HG03457 (cell line): ENCODE measurements around the gene PRSS36.
"Not testable (repeated sequence)": the region's sequence is repeated elsewhere in the genome, so short reads cannot be mapped to it uniquely, and the experiment has no call there.

Source experiments
- ATAC-seq: cut with Tn5 transposase; IDR thresholded peaks from one replicate; pipeline ENCODE4 v1.9.1; 2021; ENCODE audit warnings: moderate number of reproducible peaks; ENCODE audit not compliant: unreplicated experiment

Gene PRSS36

DNA sequence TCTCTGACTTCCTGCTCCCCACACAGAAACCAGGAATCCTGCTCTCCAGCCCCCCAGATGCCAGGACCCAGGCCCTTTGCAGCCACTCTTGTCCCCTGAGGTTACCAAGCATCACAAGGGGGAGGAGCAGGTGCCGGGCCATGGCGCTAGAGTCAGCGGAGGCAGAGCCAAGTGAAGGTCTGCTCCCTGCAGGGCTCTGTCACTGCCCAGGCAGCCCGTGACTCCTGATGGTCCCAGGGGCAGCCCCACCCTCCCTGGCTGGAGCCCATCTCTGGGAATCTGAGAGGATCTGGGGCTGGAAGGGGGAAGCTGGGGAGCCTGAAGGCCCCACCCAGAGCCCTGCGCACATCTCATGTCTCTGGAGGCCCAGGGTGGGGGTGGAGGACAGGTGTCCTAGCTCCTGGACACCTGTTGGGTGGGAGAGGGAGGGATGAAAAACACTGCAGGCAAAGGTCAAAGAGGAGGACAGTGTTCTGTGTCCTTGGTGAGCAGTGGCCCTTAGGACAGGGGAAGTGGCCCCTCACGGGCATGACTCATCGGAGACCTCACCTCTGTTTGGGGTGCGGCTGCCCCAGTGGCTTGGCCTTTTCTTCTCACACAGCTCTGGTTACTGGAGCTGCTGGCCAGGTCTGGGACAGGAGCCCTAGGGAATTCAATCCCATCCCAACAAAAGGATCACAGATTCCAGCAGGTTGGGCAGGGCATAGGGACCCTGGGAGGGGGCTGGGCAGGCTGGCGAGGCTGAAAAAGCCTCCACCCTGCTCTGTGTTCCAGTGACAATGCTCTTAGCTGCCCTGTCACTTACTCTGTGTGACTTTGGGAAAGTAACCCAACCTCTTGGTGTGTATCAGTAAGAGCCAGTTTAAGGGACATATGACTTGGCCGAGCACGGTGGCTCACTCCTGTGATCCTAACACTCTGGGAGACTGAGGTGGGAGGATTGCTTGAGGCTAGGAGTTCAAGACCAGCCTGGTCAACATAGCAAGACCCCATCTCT lies at the start of gene PRSS36:
TSS of gene PRSS36 (minus strand) at position 173 of the 997 bp plus-strand sequence. CDS start at position 142, 31 bp downstream.
- ATAC-seq = no peak

DNA sequence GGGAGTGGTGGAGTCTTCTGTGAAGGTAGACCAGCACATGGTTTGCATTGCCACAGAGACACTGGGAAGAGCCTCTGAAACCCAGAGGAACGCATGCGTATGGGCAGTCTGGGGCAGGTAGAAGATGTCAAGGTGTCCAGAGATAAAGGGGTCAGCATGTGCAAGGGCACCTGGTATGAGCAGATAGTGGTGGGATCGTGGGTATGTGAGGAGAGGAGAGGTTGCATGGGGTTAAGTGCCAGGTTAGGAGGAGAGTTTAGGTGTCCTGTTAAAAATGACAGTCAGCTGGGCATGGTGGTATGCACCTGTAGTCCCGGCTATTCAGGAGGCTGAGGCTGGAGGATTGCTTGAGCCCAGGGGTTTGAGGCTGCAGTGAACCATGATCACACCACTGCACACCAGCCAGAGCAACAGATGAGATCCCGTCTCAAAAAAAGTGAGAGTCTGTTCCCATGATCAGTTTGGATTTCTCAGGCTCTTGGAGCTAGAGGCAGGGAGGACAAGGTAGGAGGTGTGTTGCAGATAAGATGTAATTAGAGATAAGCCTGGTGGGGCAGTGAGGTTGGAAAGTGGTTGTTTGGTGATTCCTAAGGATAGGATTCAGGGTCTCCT lies 49.7 kb upstream of the PRSS36 start:
- ATAC-seq = no peak

DNA sequence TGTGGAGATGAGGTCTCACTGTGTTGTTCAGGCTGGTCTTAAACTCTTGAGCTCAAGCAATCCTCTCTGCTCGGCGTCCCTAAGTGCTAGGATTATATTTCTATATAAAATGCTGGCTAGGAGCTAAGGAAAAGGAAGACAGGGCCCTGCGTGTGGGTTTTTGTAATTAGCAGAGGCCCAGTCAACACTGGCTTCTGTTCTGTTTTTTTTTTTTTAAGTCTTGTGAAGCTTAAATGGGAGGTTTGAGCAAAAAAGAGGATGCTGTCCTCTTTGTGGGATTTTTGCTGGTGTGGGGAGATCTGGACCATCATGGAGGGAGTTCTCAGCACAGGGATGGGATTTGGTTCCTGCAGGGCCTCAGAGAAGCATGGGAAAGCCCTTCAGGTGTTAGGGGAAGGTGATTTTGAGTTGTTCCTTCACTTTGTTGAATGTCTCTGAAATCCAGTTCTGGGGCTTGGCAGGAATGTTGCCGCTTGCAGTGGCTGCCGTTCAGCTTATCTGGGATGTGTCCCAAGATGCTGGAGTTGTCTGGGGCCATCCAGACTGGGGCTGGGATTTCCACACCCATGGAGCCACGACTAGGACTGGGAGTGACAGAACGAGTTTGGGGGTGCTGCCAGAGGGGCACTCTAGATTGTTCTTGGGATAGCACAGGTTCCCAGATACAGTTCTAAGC lies 48.5 kb upstream of the PRSS36 start:
- no peak for ATAC-seq

DNA sequence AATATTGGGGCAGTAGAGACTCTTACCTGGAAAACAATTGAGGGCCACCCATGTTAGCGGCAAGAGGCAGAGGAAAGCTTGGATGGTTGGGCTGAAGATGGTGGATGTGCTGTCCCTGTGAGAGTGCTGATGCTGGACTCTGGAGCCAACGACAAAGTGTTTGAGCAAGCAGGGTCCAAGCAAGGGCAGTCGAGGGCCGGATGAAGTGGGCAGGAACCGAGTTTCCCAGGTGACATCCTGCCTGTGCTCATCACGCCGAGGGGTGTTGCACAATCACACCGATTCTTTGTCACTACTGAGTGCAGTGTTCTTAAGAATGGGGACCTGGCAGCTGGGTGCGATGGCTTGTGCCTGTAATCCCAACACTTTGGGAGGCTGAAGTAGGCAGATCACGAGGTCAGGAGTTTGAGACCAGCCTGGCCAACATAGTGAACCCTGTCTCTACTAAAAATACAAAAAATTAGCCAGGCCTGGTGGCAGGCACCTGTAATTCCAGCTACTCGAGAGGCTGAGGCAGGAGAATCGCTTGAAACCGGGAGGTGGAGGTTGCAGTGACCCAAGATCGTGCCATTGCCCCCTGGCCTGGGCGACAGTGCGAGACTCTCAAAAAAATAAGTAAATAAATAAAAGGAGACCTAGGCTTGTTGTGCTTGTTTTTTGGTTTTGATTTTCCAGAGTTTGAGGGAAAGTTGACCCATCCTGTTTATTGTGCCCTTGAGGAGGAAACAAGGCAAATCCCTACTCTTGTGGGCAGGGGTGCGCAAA lies 46.6 kb upstream of the PRSS36 start:
- no peak for ATAC-seq

DNA sequence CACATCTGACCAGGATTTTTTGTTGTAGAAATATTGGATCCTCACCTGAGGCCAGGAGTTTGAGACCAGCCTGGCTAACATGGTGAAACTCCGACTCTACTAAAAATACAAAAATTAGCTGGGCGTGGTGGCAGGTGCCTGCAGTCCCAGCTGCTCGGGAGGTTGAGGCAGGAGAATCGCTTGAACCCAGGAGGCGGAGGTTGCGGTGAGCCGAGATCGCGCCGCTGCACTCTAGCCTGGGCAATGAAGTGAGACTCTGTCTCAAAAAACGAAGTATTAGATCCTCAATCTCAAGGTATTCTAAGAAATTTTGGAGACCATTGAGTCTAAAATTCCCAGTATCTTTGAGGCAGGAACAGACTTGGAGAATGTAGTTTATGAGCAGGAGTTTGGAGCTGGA lies 46.0 kb upstream of the PRSS36 start:
- ATAC-seq = not testable (repeated sequence)

DNA sequence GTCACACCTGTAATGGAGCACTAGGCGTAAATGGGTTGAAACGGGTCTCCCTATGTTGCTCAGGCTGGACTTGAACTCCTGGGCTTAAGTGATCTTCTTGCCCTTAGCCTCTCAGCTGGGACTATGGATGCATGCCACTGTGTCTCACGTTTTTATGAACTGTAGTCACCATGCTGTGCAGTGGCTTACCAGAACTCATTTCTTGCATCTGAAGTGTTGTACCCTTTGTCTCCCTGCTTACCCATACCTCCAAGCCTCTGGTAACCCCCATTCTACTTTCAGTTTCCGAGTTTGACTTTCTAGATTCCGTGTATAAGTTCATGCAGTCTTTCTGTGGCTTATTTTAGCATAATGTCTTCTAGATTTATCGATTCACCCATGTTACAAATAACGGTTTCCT lies 45.0 kb upstream of the PRSS36 start:
- ATAC-seq = no peak

DNA sequence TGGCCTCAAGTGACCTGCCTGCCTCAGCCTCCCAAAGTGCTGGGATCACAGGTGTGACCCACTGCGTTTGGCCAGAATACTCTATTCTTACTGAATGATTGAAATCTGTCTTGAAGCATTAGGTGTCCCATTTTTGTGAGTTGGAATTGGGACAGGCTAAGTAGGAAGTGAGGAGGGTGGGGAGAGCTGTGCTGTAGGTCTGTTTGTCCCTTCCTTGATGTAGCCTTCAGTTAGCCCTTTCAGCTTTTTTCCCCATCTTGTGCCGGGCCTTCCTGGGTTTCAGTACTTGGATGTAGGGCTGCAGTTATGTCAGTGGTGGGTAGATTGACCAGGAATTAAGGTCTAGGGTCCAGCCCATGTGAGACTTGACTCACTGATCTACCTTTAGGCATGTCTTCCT lies 44.0 kb upstream of the PRSS36 start:
- no peak for ATAC-seq

DNA sequence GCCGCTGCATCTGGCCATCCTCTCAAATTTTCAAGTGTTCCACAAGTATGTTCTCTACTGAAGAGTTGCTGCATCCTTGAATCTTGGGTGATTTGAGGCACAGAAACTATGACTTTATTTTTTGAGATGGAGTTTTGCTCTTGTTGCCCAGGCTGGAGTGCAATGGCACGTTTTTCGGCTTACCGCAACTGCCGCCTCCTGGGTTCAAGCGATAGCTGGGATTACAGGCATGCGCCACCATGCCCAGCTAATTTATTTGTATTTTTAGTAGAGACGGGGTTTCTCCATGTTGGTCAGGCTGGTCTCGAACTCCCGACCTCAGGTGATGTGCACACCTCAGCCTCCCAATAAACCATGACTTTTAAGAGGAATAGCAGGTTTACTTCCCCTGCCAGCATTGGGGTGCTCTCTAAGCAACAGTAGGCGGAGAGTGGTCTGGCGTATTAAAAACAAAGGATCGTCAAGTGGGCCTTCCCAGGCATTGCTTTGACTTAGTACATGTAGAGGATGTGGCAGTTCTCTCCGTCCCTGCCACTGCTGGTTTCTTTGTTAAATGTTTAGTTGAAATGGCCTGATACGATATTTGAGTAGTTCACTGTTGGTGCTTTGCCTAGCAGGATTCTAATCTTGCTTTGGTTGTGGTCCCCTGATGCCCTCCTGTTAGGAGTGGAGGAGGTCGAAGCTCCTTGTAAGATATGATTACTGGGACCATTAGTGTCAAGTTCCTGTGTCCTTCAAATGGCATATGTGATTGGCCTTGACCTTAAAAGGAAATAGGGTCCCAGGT lies 43.2 kb upstream of the PRSS36 start:
- no peak for ATAC-seq

DNA sequence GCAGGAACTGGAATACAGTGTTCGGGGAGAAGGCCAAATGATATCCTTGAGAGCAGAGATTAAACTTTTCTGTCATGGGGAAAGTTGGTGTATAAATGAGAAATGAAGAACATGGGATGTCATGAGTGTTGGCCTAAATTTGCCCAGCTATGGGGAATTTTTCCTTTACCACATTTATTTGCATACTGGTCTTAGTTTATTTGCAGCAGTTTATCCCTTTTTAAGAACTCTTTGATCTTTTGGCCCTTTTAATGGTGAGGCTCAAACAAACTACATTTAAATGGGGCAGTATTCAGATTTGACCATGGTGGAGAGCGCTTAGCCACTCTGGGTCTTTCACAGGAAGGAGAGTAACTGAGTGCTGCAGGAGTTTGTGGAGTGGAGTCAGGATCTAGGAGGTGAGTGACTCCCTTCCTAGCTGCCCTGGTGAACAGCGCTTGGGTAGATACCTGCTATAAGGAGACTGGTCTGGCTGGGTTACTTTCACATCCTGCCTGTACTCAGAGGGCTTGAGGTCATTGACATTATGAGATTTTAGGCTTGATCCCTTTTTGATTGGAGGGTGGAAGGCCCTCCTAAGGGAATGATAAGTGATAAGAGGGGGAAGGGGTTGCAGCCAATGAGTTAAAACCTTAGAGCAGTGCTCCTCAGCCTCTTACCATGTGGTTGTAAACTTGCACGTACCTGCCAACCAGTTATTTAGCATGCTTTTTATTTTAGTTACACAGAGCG lies 42.0 kb upstream of the PRSS36 start:
- no peak for ATAC-seq

DNA sequence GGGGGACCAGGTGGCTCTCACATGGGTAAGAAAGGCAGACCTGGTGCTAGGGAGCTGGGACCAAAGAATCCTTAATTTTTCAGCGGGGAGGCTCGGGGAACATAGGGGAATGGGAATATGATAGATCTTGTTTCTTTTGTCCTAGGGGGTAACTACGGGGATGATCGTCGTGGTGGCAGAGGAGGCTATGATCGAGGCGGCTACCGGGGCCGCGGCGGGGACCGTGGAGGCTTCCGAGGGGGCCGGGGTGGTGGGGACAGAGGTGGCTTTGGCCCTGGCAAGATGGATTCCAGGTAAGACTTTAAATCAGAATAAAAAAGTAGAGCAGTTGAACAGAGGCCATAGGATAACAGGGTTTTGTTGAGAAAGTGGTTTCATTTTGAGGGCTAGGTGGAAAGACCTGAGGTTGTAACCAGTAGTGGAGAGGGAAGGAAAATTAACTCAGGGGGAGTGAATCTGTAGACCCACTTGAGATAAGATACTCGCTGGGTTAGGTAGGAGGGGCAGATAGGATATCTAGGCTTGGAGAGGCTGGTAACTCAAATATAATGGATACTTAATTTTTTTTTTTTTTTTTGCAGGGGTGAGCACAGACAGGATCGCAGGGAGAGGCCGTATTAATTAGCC lies 41.1 kb upstream of the PRSS36 start:
- no peak for ATAC-seq

DNA sequence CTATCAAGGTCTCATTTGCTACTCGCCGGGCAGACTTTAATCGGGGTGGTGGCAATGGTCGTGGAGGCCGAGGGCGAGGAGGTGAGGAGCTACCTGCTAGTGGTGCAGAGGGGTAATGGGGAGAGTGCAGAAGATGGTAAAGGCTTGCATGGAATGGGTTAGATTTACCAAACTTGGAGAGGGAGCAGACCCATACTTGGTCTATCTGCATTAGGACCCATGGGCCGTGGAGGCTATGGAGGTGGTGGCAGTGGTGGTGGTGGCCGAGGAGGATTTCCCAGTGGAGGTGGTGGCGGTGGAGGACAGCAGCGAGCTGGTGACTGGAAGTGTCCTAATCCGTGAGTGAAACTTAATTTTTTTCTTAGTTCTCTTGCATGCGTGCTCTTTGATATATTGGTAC lies 40.2 kb upstream of the PRSS36 start:
- no peak for ATAC-seq

DNA sequence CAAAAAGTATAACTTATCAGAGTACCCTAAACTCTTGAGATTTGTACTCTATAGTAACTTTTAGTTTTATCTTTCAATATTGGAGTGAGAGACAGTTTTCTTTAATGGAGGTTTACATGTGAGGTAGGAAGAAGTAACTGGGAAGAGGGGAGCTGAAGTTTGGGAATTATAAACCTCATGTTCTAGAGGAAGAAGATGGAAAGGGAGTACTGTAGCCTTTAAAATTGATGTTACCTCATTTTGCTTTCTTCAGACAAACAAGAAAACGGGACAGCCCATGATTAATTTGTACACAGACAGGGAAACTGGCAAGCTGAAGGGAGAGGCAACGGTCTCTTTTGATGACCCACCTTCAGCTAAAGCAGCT lies 39.5 kb upstream of the PRSS36 start:
- ATAC-seq = no peak

DNA sequence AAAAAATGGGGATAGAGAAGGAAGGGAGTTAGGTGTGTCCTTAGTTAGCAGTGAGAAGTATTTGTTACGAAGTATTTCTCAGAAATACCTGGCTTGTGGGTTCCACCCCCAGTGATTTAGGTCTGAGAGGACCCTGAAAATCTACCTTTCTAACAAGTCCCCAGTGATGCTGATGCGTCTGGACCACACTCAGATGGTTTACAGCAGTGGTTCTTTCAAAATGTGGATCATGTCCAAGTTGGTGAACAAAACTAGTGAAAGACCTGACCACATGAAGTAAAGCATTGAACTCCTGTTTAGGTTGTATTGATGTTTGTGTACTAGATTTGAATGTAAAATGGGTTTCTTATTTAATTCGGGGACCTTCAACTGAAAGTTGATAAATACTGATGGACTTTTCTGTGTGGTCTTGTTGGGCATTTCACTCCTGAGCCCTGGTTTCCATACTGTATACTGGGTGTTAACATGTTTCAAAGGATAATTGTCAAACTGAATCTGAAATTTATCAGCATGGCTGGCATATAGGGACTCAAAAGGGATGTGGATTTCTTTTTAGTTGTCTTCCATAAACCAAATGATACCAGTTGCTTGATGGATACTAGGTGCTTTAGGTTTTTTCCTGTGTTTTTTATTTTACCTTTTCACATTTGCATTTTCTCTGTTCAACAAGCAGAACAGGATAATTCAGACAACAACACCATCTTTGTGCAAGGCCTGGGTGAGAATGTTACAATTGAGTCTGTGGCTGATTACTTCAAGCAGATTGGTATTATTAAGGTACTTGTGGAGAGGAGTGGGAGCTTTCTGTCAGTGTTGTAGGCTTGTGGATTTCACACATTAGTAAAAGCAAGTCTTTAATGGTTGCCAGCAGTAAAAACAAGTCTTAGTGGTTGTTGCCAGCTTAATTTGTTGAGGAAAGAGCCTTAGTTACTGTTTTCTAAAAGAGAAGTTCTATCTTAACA lies 38.9 kb upstream of the PRSS36 start:
- no peak for ATAC-seq

DNA sequence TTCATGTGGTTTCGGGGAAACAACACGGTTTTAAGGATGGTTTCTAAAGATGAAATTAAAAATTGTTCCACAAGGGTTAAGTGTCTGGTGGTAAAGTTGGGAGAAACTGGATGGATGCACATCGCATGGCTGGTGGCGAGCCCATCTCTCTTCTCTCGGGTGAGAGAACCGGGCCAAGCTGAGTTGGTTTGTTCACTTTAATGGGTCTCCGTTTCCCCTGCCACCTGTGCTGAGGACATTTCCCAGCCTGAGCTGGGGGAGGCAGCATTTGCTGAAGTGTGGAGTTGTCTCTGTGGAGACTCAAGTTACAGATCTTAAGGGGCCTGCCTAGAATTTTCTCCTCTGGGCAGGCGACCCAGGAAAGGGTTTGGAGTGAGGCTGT lies 37.9 kb upstream of the PRSS36 start:
- no peak for ATAC-seq

DNA sequence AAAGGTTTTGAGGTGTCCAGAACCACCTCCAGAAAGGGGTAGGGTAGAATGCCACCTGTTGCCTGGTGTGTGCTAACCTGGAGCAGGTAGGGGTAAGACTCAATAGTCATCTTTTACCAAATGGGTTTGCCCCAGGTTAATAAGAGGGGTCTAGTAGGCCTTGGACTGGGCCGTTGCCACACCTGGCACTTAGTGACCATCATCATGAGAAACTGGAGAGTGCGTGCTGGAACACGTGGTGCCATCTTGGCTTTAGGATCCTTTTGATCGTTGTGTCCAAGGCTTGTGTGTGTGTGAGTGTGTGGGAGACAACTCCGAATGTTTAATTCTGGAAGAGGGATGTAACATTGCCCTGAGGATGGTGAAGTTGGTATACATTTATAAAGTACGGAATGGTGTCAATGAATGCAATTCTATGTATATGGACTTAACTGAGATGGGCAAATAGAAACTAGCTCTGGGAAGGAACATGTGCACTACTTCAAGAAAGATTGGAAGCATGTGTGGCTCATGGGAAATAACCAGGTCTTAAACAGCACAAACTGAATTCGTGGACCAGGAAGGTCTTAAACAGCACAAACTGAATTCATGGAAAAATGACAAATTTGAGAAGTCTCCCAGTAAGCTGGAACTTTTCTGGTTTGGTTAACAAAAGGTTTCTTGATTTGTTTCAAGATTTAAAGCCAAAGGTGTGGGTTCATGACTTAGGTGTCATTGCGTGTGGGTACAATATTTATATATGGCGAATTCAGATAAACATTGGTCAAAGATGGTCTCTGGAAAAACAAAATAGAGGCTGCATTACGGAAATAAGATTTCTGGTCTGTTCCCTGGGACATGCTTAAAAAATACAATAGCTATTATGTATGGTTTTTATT lies 37.3 kb upstream of the PRSS36 start:
- ATAC-seq = no peak

DNA sequence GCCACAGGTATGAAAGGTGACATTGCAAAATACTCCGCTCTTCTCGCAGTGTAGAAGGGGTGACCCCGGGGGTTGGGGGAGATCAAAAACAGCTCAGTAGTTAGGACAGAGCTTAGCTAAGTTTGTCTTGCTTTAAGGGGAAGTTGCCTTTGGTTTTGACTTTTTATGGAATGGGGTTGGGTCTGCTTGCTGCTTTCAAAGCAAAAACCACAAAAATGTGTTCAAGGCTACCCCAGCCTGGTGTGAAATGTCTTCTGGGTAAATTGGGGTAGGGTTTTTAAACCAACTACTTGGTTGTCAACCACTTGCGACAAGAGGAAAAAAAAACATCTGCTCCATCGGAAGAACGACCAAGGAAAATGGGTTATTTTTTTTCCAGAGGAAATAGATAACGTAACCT lies 36.3 kb upstream of the PRSS36 start:
- no peak for ATAC-seq

DNA sequence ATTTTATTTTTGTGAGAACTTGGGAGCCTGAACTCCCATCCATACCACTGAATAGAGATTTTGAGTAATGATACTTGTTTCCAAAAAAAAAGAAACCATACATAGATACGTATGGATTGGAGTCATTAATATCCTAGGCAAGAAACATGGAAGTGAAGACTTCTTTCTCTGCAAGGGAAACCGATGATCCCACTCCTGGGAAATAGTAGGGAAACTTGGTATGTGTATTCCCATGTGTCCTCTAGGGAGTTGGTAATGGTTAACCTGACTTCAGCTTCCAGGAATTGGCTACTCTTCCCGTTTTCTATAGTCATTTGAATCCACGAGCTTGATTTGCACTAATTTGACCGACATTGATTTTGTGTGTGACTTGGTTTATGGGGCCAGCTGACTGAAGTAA lies 35.5 kb upstream of the PRSS36 start:
- no peak for ATAC-seq
